HL-60/S4 treated with retinoic acid at 250 ng/mL for 4 days and 3 days (cell line): ENCODE measurements around the gene MSX1.
"Not testable (repeated sequence)": the region's sequence is repeated elsewhere in the genome, so short reads cannot be mapped to it uniquely, and the experiment has no call there.

ENCODE experiments used
- in situ Hi-C: fragments of 300-500 bp; cut with MboI; formaldehyde crosslinking; loops from 2 replicates; pipeline ENCODE4 v1.7.0; 2022; ENCODE audit warnings: low sequenced_read_pairs

MSX1 gene

GRCh38 chr4:4859325-4859798, at the start of gene MSX1:
MSX1 (plus strand) TSS chr4:4859665; CDS start chr4:4859900, 235 bp downstream.
- in situ Hi-C loops, result no loop called here

GRCh38 chr4:4810092-4810774, 49.2 kb upstream of the MSX1 start:
- in situ Hi-C loops, result no loop called here

- in situ Hi-C loops, result no loop called here
Observed at GRCh38 chr4:4810778-4811177, 48.7 kb upstream of the MSX1 start.

GRCh38 chr4:4812145-4812794, 47.2 kb upstream of the MSX1 start:
- in situ Hi-C loops, result no loop called here

GRCh38 chr4:4818415-4819212, 40.9 kb upstream of the MSX1 start:
- in situ Hi-C loops, result no loop called here

GRCh38 chr4:4819213-4819606, 40.3 kb upstream of the MSX1 start:
- in situ Hi-C loops, result no loop called here

- in situ Hi-C loops, result no loop called here
Observed at GRCh38 chr4:4820261-4820660, 39.2 kb upstream of the MSX1 start.

GRCh38 chr4:4820739-4821138, 38.7 kb upstream of the MSX1 start:
- in situ Hi-C loops, result no loop called here

GRCh38 chr4:4821577-4821976, 37.9 kb upstream of the MSX1 start:
- in situ Hi-C loops, result no loop called here

- in situ Hi-C loops, result not testable (repeated sequence)
Observed at GRCh38 chr4:4822286-4822685, 37.2 kb upstream of the MSX1 start.

- in situ Hi-C loops, result no loop called here
Observed at GRCh38 chr4:4823621-4824162, 35.8 kb upstream of the MSX1 start.

GRCh38 chr4:4824232-4824631, 35.2 kb upstream of the MSX1 start:
- in situ Hi-C loops, result no loop called here

- in situ Hi-C loops, result no loop called here
Observed at GRCh38 chr4:4825431-4825830, 34.0 kb upstream of the MSX1 start.

- in situ Hi-C loops, result no loop called here
Observed at GRCh38 chr4:4829837-4830236, 29.6 kb upstream of the MSX1 start.

GRCh38 chr4:4831266-4831665, 28.2 kb upstream of the MSX1 start:
- in situ Hi-C loops, result no loop called here

GRCh38 chr4:4831825-4832224, 27.6 kb upstream of the MSX1 start:
- in situ Hi-C loops, result no loop called here

- in situ Hi-C loops, result no loop called here
Observed at GRCh38 chr4:4836044-4836443, 23.4 kb upstream of the MSX1 start.

GRCh38 chr4:4837316-4837715, 22.1 kb upstream of the MSX1 start:
- in situ Hi-C loops, result no loop called here

- in situ Hi-C loops, result no loop called here
Observed at GRCh38 chr4:4838051-4838935, 21.2 kb upstream of the MSX1 start.
